Mesendoderm (in vitro differentiated cells): ENCODE measurements around the gene KRTAP1-4. TPM values are rescaled to one million over a fixed set of nuclear protein-coding genes. Genes with fewer than 3 reads are reported as not detected.

Experiments used
- small RNA-seq: library from polyadenylated mRNA; stranded (forward); fragments of <200 nt; extraction: miRNeasy Mini kit (QIAGEN cat#:217004); gene quantifications from one replicate; pipeline ENCODE3, GENCODE V24; 2013; ENCODE audit not compliant: insufficient read depth

KRTAP1-4 gene

Small RNAs within 50 kb of the gene (small RNA-seq; reads per million reads assigned to genes)
- gene KRTAP3-4P = not detected
